Mesendoderm (in vitro differentiated cells): ENCODE measurements around the gene PAX5.

Source experiments
- DNase-seq: peaks from one replicate; pipeline ENCODE4 v3.0.0; 2013
- H2AK5ac ChIP-seq: 2 replicates; pipeline ENCODE4 v1.6.1; 2013; ENCODE audit warnings: low read length, inconsistent platforms
- H2BK120ac ChIP-seq: 2 replicates; pipeline ENCODE4 v1.6.1; 2013; ENCODE audit warnings: low read depth, mild to moderate bottlenecking, low read length, moderate library complexity, mixed read lengths
- H2BK15ac ChIP-seq: replicated peaks from 2 replicates; pipeline ENCODE4 v1.6.1; 2013; ENCODE audit warnings: low read depth, mild to moderate bottlenecking, moderate library complexity
- H2BK5ac ChIP-seq: 2 replicates; pipeline ENCODE4 v1.6.1; 2013; ENCODE audit warnings: low read length, inconsistent platforms
- H3K18ac ChIP-seq: 2 replicates; pipeline ENCODE4 v1.6.1; 2013; ENCODE audit warnings: mild to moderate bottlenecking, low read length, mixed read lengths
- H3K23ac ChIP-seq: one replicate; pipeline ENCODE4 v1.6.1; 2013; ENCODE audit warnings: low read length
- H3K27ac ChIP-seq: 2 replicates; pipeline ENCODE4 v1.5.1; 2013; ENCODE audit warnings: low read depth, mild to moderate bottlenecking, inconsistent platforms, low read length, moderate library complexity
- H3K27me3 ChIP-seq: 2 replicates; pipeline ENCODE4 v1.6.1; 2013; ENCODE audit warnings: low read length, control low read depth, mild to moderate bottlenecking, inconsistent platforms; ENCODE audit not compliant: insufficient read depth, poor library complexity
- H3K36me3 ChIP-seq: 2 replicates; pipeline ENCODE4 v1.6.1; 2013; ENCODE audit warnings: low read length, inconsistent platforms; ENCODE audit not compliant: control insufficient read depth, insufficient read depth
- H3K4ac ChIP-seq: one replicate; pipeline ENCODE4 v1.6.1; 2013; ENCODE audit warnings: low read depth, mild to moderate bottlenecking, low read length, moderate library complexity
- H3K4me1 ChIP-seq: 2 replicates; pipeline ENCODE4 v1.6.1; 2013; ENCODE audit warnings: low read depth, low read length, inconsistent platforms; ENCODE audit not compliant: control insufficient read depth
- H3K4me2 ChIP-seq: 2 replicates; pipeline ENCODE4 v1.6.1; 2013; ENCODE audit warnings: low read length
- H3K4me3 ChIP-seq: 2 replicates; pipeline ENCODE4 v1.5.1; 2013; ENCODE audit warnings: mild to moderate bottlenecking, low read length
- H3K56ac ChIP-seq: one replicate; pipeline ENCODE4 v1.6.1; 2013; ENCODE audit warnings: low read length
- H3K79me1 ChIP-seq: 2 replicates; pipeline ENCODE4 v1.6.1; 2013; ENCODE audit warnings: low read length, inconsistent platforms
- H3K79me2 ChIP-seq: 2 replicates; pipeline ENCODE4 v1.6.1; 2013; ENCODE audit warnings: mild to moderate bottlenecking, low read length; ENCODE audit not compliant: control insufficient read depth, insufficient read depth
- H3K9ac ChIP-seq: 2 replicates; pipeline ENCODE4 v1.6.1; 2013; ENCODE audit warnings: low read length, inconsistent platforms
- H4K5ac ChIP-seq: one replicate; pipeline ENCODE4 v1.6.1; 2013; ENCODE audit warnings: low read length
- H4K8ac ChIP-seq: one replicate; pipeline ENCODE4 v1.6.1; 2013; ENCODE audit warnings: low read depth, mild to moderate bottlenecking, control low read depth, low read length, moderate library complexity
- WGBS: extraction: QIAGEN DNeasy Blood & Tissue Kit; methylation state at CpG from one replicate; pipeline ENCODE4 v1.1.7; 2013; ENCODE audit warnings: low lambda C conversion rate, missing lambda C conversion rate; ENCODE audit not compliant: insufficient coverage; ENCODE audit errors: extremely low coverage; 5-methylcytosine and 5-hydroxymethylcytosine counted together

Gene PAX5

GRCh38 chr9:36854034-36854433 lies 180.0 kb downstream of the PAX5 start:
- no peak overlapping the region for H3K9ac ChIP-seq
- no peak overlapping the region for H3K27ac ChIP-seq
- no peak overlapping the region for H3K4me2 ChIP-seq
- no peak overlapping the region for H3K56ac ChIP-seq
- no peak overlapping the region for H4K8ac ChIP-seq
- whole genome bisulfite sequencing: no CpG with 5 or more reads among the region's 13 CpGs
- no peak overlapping the region for H2BK5ac ChIP-seq
- H3K79me2 ChIP-seq: no peaks in the 10 kb centered on the region
- no peak overlapping the region for H3K4me3 ChIP-seq
- H3K4ac ChIP-seq: no peak overlapping the region
- H2AK5ac ChIP-seq: no peak overlapping the region
- no peak overlapping the region for H2BK120ac ChIP-seq
- no peak overlapping the region for H3K18ac ChIP-seq
- H3K27me3 ChIP-seq: no peaks in the 10 kb centered on the region
- no peaks in the 10 kb centered on the region for H3K4me1 ChIP-seq
- no peak overlapping the region for H4K5ac ChIP-seq
- H3K23ac ChIP-seq: no peak overlapping the region
- no peaks in the 10 kb centered on the region for H3K79me1 ChIP-seq
- H3K36me3 ChIP-seq: no peaks in the 10 kb centered on the region
- no peak for DNase-seq
- H2BK15ac ChIP-seq: no peak overlapping the region

GRCh38 chr9:36853233-36853632 lies 180.8 kb downstream of the PAX5 start:
- no peak overlapping the region for H3K56ac ChIP-seq
- H3K27ac ChIP-seq: no peak overlapping the region
- H4K8ac ChIP-seq: no peak overlapping the region
- DNase-seq: no peak
- no peak overlapping the region for H2BK5ac ChIP-seq
- no peak overlapping the region for H2BK120ac ChIP-seq
- H3K27me3 ChIP-seq: no peaks in the 10 kb centered on the region
- no peak overlapping the region for H4K5ac ChIP-seq
- H3K36me3 ChIP-seq: no peaks in the 10 kb centered on the region
- no peak overlapping the region for H3K4me3 ChIP-seq
- no peak overlapping the region for H3K4ac ChIP-seq
- WGBS: no CpG with 5 or more reads among the region's 1 CpG
- no peak overlapping the region for H2AK5ac ChIP-seq
- H2BK15ac ChIP-seq: no peak overlapping the region
- no peak overlapping the region for H3K23ac ChIP-seq
- no peak overlapping the region for H3K4me2 ChIP-seq
- no peak overlapping the region for H3K18ac ChIP-seq
- H3K79me1 ChIP-seq: no peaks in the 10 kb centered on the region
- no peaks in the 10 kb centered on the region for H3K79me2 ChIP-seq
- H3K9ac ChIP-seq: no peak overlapping the region
- no peaks in the 10 kb centered on the region for H3K4me1 ChIP-seq

- Histone ChIP-seq H3K36me3 (no peaks in the 10 kb centered on the region), H2AK5ac (no peak overlapping the region), H2BK120ac (no peak overlapping the region), H3K4me2 (no peak overlapping the region), H3K9ac (no peak overlapping the region), H3K56ac (no peak overlapping the region), H3K4me3 (no peak overlapping the region), H3K79me1 (no peaks in the 10 kb centered on the region), H4K8ac (no peak overlapping the region), H3K79me2 (no peaks in the 10 kb centered on the region), H3K18ac (no peak overlapping the region), H2BK5ac (no peak overlapping the region), H3K23ac (no peak overlapping the region), H3K27me3 (no peaks in the 10 kb centered on the region), H4K5ac (no peak overlapping the region), H3K4ac (no peak overlapping the region), H3K27ac (no peak overlapping the region), H3K4me1 (no peaks in the 10 kb centered on the region), H2BK15ac (no peak overlapping the region)
- no CpG with 5 or more reads among the region's 9 CpGs for WGBS
- DNase-seq: no peak
These were observed 184.1 kb downstream of the PAX5 start for GRCh38 chr9:36849943-36850342.

GRCh38 chr9:36848946-36849345 lies 185.1 kb downstream of the PAX5 start:
- no peak for DNase-seq
- H3K36me3 ChIP-seq: no peaks in the 10 kb centered on the region
- H4K8ac ChIP-seq: no peak overlapping the region
- H3K9ac ChIP-seq: no peak overlapping the region
- H3K56ac ChIP-seq: no peak overlapping the region
- no peaks in the 10 kb centered on the region for H3K27me3 ChIP-seq
- no peak overlapping the region for H3K23ac ChIP-seq
- no peak overlapping the region for H3K4me2 ChIP-seq
- no peak overlapping the region for H3K4me3 ChIP-seq
- no peak overlapping the region for H2BK120ac ChIP-seq
- no peaks in the 10 kb centered on the region for H3K79me1 ChIP-seq
- H3K18ac ChIP-seq: no peak overlapping the region
- H3K79me2 ChIP-seq: no peaks in the 10 kb centered on the region
- H2BK15ac ChIP-seq: no peak overlapping the region
- H2AK5ac ChIP-seq: no peak overlapping the region
- WGBS: no CpG with 5 or more reads among the region's 5 CpGs
- H4K5ac ChIP-seq: no peak overlapping the region
- H2BK5ac ChIP-seq: no peak overlapping the region
- H3K4me1 ChIP-seq: no peaks in the 10 kb centered on the region
- H3K4ac ChIP-seq: no peak overlapping the region
- H3K27ac ChIP-seq: no peak overlapping the region

- DNase-seq: no peak
- Histone ChIP-seq H2AK5ac (no peak overlapping the region), H3K4me2 (no peak overlapping the region), H3K79me1 (no peaks in the 10 kb centered on the region), H4K5ac (no peak overlapping the region), H2BK120ac (no peak overlapping the region), H3K23ac (no peak overlapping the region), H2BK15ac (no peak overlapping the region), H3K27ac (no peak overlapping the region), H3K4ac (no peak overlapping the region), H3K4me3 (no peak overlapping the region), H3K27me3 (no peaks in the 10 kb centered on the region), H3K18ac (no peak overlapping the region), H3K79me2 (no peaks in the 10 kb centered on the region), H3K36me3 (no peaks in the 10 kb centered on the region), H3K9ac (no peak overlapping the region), H3K4me1 (no peaks in the 10 kb centered on the region), H2BK5ac (no peak overlapping the region), H4K8ac (no peak overlapping the region), H3K56ac (no peak overlapping the region)
- no CpG with 5 or more reads among the region's 22 CpGs for WGBS
These were observed 186.0 kb downstream of the PAX5 start for GRCh38 chr9:36847781-36848673.

- Histone ChIP-seq H3K4ac (no peak overlapping the region), H2BK120ac (no peak overlapping the region), H3K4me1 (no peaks in the 10 kb centered on the region), H4K8ac (no peak overlapping the region), H2BK5ac (no peak overlapping the region), H3K56ac (no peak overlapping the region), H3K18ac (no peak overlapping the region), H3K27ac (no peak overlapping the region), H2AK5ac (no peak overlapping the region), H4K5ac (no peak overlapping the region), H3K79me2 (no peaks in the 10 kb centered on the region), H3K4me3 (no peak overlapping the region), H3K23ac (no peak overlapping the region), H2BK15ac (no peak overlapping the region), H3K27me3 (no peaks in the 10 kb centered on the region), H3K4me2 (no peak overlapping the region), H3K36me3 (no peaks in the 10 kb centered on the region), H3K9ac (no peak overlapping the region), H3K79me1 (no peaks in the 10 kb centered on the region)
- DNase-seq: no peak
- WGBS: no CpG with 5 or more reads among the region's 8 CpGs
These were observed 187.4 kb downstream of the PAX5 start for GRCh38 chr9:36846621-36847020.
